Astrocyte (in vitro differentiated cells and primary cell): Measurements from ENCODE around the gene OSR1.

Experiments
- CTCF ChIP-seq: IDR thresholded peaks from 2 replicates; pipeline ENCODE4 v1.5.1; 2011; ENCODE audit warnings: low read depth, mild to moderate bottlenecking, inconsistent platforms, low read length, moderate library complexity; ENCODE audit not compliant: insufficient read depth
- EZH2 ChIP-seq: IDR thresholded peaks from 2 replicates; pipeline ENCODE4 v1.6.1; 2012; ENCODE audit warnings: mild to moderate bottlenecking, low read length, inconsistent platforms; ENCODE audit not compliant: insufficient read depth

- TF ChIP-seq CTCF (no peak), EZH2 (no peak)
These were observed 14.9 kb upstream of the OSR1 start for GRCh38 chr2:19373352-19373751.
